ENCODE results near the gene RAPSN. TPM values are rescaled to one million over a fixed set of nuclear protein-coding genes. Genes with fewer than 3 reads are reported as not detected.
A peak's percentile ranks its signal among the peaks of the same experiment; 100 is the strongest.

RAPSN gene
- total RNA-seq, 2 donors from 2014 or later: not detected

- DNase-seq (ENCODE audit: low spot score): no peak
- no peak for TF ChIP-seq CTCF (IDR thresholded peaks at IDR 0.05)
- Histone ChIP-seq H3K4me1 (peaks cover 0 to 43% of the 10 kb centered on the region in 2 donors), H3K36me3 (peaks cover 84% of the 10 kb centered on the region), H3K4me3 (no peak overlapping the region), H3K27me3 (no peaks in the 10 kb centered on the region), H3K9me3 (no peaks in the 10 kb centered on the region), H3K27ac (no peak overlapping the region)
Measured at GRCh38 chr11:47418454-47419259, 30.3 kb downstream of the RAPSN start.

- no peak overlapping the region for H3K4me3 ChIP-seq
- TF ChIP-seq CTCF (IDR thresholded peaks at IDR 0.05): no peak
- peaks cover 0 to 48% of the 10 kb centered on the region in 2 donors for H3K4me1 ChIP-seq
- DNase-seq (ENCODE audit: low spot score): no peak
- H3K36me3 ChIP-seq: peaks cover 83% of the 10 kb centered on the region
- no peaks in the 10 kb centered on the region for H3K27me3 ChIP-seq
- no peaks in the 10 kb centered on the region for H3K9me3 ChIP-seq
- no peak overlapping the region for H3K27ac ChIP-seq
Measured at GRCh38 chr11:47417712-47418111, 31.2 kb downstream of the RAPSN start.

- H3K27ac ChIP-seq: peak overlapping the region; percentile 80 to 94
- peak; percentile 93 for DNase-seq (ENCODE audit: low spot score)
- no peak overlapping the region for H3K4me3 ChIP-seq
- no peaks in the 10 kb centered on the region for H3K9me3 ChIP-seq
- H3K4me1 ChIP-seq: peaks cover 0 to 48% of the 10 kb centered on the region in 2 donors
- H3K27me3 ChIP-seq: no peaks in the 10 kb centered on the region
- H3K36me3 ChIP-seq: peaks cover 79% of the 10 kb centered on the region
- no peak for TF ChIP-seq CTCF (IDR thresholded peaks at IDR 0.05)
Measured at GRCh38 chr11:47415949-47416472, 32.9 kb downstream of the RAPSN start.

DNA sequence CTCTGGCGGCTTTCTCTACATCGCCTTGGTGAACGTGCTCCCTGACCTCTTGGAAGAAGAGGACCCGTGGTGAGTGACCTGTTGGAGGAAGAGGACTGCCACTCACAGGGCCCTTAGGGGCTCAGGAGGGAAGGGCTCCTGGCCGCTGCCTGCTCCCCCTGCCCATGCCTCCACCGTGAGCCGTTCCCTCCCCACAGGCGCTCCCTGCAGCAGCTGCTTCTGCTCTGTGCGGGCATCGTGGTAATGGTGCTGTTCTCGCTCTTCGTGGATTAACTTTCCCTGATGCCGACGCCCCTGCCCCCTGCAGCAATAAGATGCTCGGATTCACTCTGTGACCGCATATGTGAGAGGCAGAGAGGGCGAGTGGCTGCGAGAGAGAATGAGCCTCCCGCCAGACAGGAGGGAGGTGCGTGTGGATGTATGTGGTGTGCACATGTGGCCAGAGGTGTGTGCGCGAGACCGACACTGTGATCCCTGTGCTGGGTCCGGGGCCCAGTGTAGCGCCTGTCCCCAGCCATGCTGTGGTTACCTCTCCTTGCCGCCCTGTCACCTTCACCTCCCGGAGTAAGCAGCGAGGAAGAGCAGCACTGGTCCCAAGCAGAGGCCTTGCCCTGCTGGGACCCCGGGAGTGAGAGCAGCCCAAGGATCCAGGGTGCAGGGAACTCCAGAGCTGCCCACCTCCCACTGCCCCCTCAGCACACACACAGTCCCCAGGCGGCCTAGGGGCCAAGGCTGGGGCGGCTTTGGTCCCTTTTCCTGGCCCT, 33.7 kb downstream of the RAPSN start:
- Histone ChIP-seq H3K4me1 (peaks cover 0 to 55% of the 10 kb centered on the region in 2 donors), H3K27ac (peak overlapping the region; percentile 80 to 94), H3K36me3 (peaks cover 77% of the 10 kb centered on the region), H3K27me3 (no peaks in the 10 kb centered on the region), H3K9me3 (no peaks in the 10 kb centered on the region), H3K4me3 (no peak overlapping the region)
- no peak for TF ChIP-seq CTCF (IDR thresholded peaks at IDR 0.05)
- no peak for DNase-seq (ENCODE audit: low spot score)

DNA sequence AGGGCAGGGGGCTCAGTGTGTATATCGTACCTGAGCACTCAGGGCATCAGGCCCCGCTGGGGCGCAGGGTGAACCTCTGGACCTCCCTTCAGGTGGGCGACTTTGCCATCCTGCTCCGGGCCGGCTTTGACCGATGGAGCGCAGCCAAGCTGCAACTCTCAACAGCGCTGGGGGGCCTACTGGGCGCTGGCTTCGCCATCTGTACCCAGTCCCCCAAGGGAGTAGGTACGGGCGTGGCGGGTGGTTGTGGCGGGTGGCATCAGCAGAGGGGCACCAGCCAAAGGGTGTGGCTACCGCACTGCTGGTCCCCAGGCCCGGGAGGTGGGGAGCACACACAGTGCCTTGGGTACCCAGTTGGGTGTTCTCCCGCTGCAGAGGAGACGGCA, 34.3 kb downstream of the RAPSN start:
- H3K4me1 ChIP-seq: peaks cover 0 to 61% of the 10 kb centered on the region in 2 donors
- H3K27me3 ChIP-seq: no peaks in the 10 kb centered on the region
- TF ChIP-seq CTCF (IDR thresholded peaks at IDR 0.05): no peak
- H3K9me3 ChIP-seq: no peaks in the 10 kb centered on the region
- DNase-seq (ENCODE audit: low spot score): no peak
- no peak overlapping the region for H3K4me3 ChIP-seq
- H3K36me3 ChIP-seq: peaks cover 71% of the 10 kb centered on the region
- peak overlapping the region; percentile 80 to 94 for H3K27ac ChIP-seq

All from right atrium auricular region (tissue), 2 donors.